A673 (cell line): ENCODE data around the gene ATP5ME.

ENCODE experiments used
- EZH2 ChIP-seq: fragments of 200-600 bp; sonication (generic); IDR thresholded peaks from 2 replicates; pipeline ENCODE4 v1.6.1; 2017; ENCODE audit warnings: borderline replicate concordance, low read depth, mild to moderate bottlenecking, mixed read lengths, antibody characterized with exemption, low read length; ENCODE audit not compliant: poor library complexity, severe bottlenecking
- TF ChIP-seq, protein P1 (sequence below): fragments of 300-800, 200-600 bp; sonication (generic); conservative IDR thresholded peaks from 2 replicates; pipeline ENCODE4 v1.5.1; 2017; ENCODE audit warnings: low read depth, mild to moderate bottlenecking, antibody characterized with exemption, low read length, moderate library complexity, mixed read lengths

DNA sequence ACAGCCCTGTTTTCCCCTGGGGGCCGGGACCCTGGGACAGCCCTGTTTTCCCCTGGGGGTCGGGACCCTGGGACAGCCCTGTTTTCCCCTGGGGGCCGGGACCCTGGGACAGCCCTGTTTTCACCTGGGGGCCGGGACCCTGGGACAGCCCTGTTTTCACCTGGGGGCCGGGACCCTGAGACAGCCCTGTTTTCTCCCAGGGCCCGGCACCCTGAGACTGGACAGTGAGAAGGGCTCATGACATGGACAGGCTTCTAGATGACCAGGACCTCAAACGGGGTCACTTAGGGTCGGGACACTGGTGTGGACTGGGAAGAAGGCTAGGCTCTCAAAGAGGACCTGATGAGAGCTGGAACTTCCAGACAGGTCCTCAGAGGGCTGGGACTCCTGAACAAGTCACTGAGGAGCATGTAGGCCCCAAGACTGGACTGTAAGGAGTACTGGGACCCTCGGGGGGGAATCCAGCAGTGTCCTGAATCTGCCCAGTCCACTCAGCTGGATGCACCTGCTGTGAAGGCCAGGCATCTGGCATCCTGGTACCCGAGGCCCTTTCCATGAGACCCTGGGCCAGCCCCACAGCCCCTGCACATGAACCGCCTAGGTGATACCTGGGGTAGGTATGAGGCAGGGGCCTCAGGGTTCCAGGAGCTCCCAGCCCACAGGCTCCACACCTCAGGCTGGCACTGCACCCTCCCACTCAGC lies 34.0 kb upstream of the ATP5ME start:
- TF ChIP-seq, protein P1, sequence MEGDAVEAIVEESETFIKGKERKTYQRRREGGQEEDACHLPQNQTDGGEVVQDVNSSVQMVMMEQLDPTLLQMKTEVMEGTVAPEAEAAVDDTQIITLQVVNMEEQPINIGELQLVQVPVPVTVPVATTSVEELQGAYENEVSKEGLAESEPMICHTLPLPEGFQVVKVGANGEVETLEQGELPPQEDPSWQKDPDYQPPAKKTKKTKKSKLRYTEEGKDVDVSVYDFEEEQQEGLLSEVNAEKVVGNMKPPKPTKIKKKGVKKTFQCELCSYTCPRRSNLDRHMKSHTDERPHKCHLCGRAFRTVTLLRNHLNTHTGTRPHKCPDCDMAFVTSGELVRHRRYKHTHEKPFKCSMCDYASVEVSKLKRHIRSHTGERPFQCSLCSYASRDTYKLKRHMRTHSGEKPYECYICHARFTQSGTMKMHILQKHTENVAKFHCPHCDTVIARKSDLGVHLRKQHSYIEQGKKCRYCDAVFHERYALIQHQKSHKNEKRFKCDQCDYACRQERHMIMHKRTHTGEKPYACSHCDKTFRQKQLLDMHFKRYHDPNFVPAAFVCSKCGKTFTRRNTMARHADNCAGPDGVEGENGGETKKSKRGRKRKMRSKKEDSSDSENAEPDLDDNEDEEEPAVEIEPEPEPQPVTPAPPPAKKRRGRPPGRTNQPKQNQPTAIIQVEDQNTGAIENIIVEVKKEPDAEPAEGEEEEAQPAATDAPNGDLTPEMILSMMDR = no peak
- no peak for TF ChIP-seq EZH2
